Measurements from ENCODE around the gene RAB3C. TPM values are rescaled to one million over a fixed set of nuclear protein-coding genes. Genes with fewer than 3 reads are reported as not detected.

The RAB3C gene
- total and polyA plus RNA-seq, 2 experiments from 2014 or later = 15.0 to 30.6 TPM

GRCh38 chr5:58545912-58546311 lies 37.0 kb upstream of the RAB3C start:
- Mint-ChIP-seq H3K36me3 (ENCODE audit: low read depth) (peaks cover 23% of the 10 kb centered on the region; the same call in 2 of the 3 replicates), H3K27me3 (ENCODE audit: insufficient read depth, low read depth, poor library complexity) (no peaks in the 10 kb centered on the region), H3K4me3 (no peak overlapping the region), H3K9me3 (peaks cover 31% of the 10 kb centered on the region), H3K27ac (no peak overlapping the region), H3K4me1 (no peaks in the 10 kb centered on the region; the same call in 2 of the 3 replicates)
- Histone ChIP-seq H3K27ac (ENCODE audit: low read depth) (no peak overlapping the region), H3K4me2 (no peak overlapping the region), H3K4me1 (ENCODE audit: insufficient read depth) (no peaks in the 10 kb centered on the region), H3K27me3 (ENCODE audit: insufficient read depth) (no peaks in the 10 kb centered on the region), H3F3A (replicated peaks; ENCODE audit: low read depth) (no peaks in the 10 kb centered on the region), H2AFZ (no peak overlapping the region), H3K9me2 (ENCODE audit: insufficient read depth) (peaks cover 10% of the 10 kb centered on the region), H4K20me1 (replicated peaks; ENCODE audit: insufficient read depth) (no peaks in the 10 kb centered on the region), H3K4me3 (no peak overlapping the region), H3K36me3 (ENCODE audit: insufficient read depth) (peaks cover 8% of the 10 kb centered on the region; the same call in 1 of the 2 replicates), H3K79me2 (replicated peaks; ENCODE audit: insufficient read depth) (no peaks in the 10 kb centered on the region)
- no peak for DNase-seq (ENCODE audit: low spot score)
- no peak for ATAC-seq
- no peak for TF ChIP-seq CREB1 (CRISPR knock-in tag; IDR thresholded peaks at IDR 0.05; ENCODE audit: low read depth)
- no peak for TF ChIP-seq CTCF (conservative IDR thresholded peaks at IDR 0.05; ENCODE audit: low read depth in 2 of 2)
- no peak for TF ChIP-seq JUNB (IDR thresholded peaks at IDR 0.05; ENCODE audit: unreplicated experiment)
- no peak for TF ChIP-seq ZNF462 (CRISPR knock-in tag; IDR thresholded peaks at IDR 0.05)
- TF ChIP-seq ZNF114 (CRISPR knock-in tag; IDR thresholded peaks at IDR 0.05) = no peak
- no peak for TF ChIP-seq REST (IDR thresholded peaks at IDR 0.05; ENCODE audit: unreplicated experiment)
- no peak for TF ChIP-seq ETS1 (IDR thresholded peaks at IDR 0.05)
- no peak for TF ChIP-seq EZH2phosphoT487 (IDR thresholded peaks at IDR 0.05; ENCODE audit: unreplicated experiment)
- no peak for TF ChIP-seq NANOG (IDR thresholded peaks at IDR 0.05; ENCODE audit: borderline replicate concordance)
- no peak for TF ChIP-seq STAT1 (IDR thresholded peaks at IDR 0.05; ENCODE audit: unreplicated experiment)
- no peak for TF ChIP-seq ZNF331 (CRISPR knock-in tag; IDR thresholded peaks at IDR 0.05; ENCODE audit: low read depth)
- TF ChIP-seq POLR2AphosphoS5 (IDR thresholded peaks at IDR 0.05; ENCODE audit: low read depth) = no peak
- no peak for TF ChIP-seq EZH2 (IDR thresholded peaks at IDR 0.05; ENCODE audit: low read depth, unreplicated experiment)
